ENCODE results near the gene HDGF.
A peak's percentile ranks its signal among the peaks of the same experiment; 100 is the strongest.

HDGF gene

GRCh38 chr1:156727926-156728598 lies 23.4 kb downstream of the HDGF start, which contains the start of gene METTL25B:
Gene METTL25B, plus strand, starts transcription at chr1:156728469. Its CDS starts 636 bp downstream, at chr1:156729105.
- TF ChIP-seq ZFX (IDR thresholded peaks at IDR 0.05) = no peak
- TF ChIP-seq, protein P1, sequence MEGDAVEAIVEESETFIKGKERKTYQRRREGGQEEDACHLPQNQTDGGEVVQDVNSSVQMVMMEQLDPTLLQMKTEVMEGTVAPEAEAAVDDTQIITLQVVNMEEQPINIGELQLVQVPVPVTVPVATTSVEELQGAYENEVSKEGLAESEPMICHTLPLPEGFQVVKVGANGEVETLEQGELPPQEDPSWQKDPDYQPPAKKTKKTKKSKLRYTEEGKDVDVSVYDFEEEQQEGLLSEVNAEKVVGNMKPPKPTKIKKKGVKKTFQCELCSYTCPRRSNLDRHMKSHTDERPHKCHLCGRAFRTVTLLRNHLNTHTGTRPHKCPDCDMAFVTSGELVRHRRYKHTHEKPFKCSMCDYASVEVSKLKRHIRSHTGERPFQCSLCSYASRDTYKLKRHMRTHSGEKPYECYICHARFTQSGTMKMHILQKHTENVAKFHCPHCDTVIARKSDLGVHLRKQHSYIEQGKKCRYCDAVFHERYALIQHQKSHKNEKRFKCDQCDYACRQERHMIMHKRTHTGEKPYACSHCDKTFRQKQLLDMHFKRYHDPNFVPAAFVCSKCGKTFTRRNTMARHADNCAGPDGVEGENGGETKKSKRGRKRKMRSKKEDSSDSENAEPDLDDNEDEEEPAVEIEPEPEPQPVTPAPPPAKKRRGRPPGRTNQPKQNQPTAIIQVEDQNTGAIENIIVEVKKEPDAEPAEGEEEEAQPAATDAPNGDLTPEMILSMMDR (conservative IDR thresholded peaks at IDR 0.05) = no peak
- peak within 1 kb of the TSS; percentile 97 for H3K27ac ChIP-seq

GRCh38 chr1:156727492-156727891 lies 24.0 kb downstream of the HDGF start:
- H3K27ac ChIP-seq = peak overlapping the region; percentile 97
- no peak for TF ChIP-seq ZFX (IDR thresholded peaks at IDR 0.05)
- TF ChIP-seq, protein P1 (conservative IDR thresholded peaks at IDR 0.05) = no peak

- TF ChIP-seq, protein P1 (conservative IDR thresholded peaks at IDR 0.05) = peak; percentile 31
- TF ChIP-seq ZFX (IDR thresholded peaks at IDR 0.05) = no peak
- peak overlapping the region; percentile 97 for H3K27ac ChIP-seq
Observed at GRCh38 chr1:156726549-156727226, 24.8 kb downstream of the HDGF start.

- TF ChIP-seq, protein P1 (conservative IDR thresholded peaks at IDR 0.05) = peak; percentile 94
- no peak for TF ChIP-seq ZFX (IDR thresholded peaks at IDR 0.05)
- H3K27ac ChIP-seq = peak overlapping the region; percentile 97
Observed at GRCh38 chr1:156725683-156726280, 25.7 kb downstream of the HDGF start.

GRCh38 chr1:156721535-156721934 lies 29.9 kb downstream of the HDGF start:
- H3K27ac ChIP-seq = no peak overlapping the region
- no peak for TF ChIP-seq ZFX (IDR thresholded peaks at IDR 0.05)
- TF ChIP-seq, protein P1 (conservative IDR thresholded peaks at IDR 0.05) = no peak

GRCh38 chr1:156721131-156721530 lies 30.3 kb downstream of the HDGF start:
- TF ChIP-seq ZFX (IDR thresholded peaks at IDR 0.05) = no peak
- TF ChIP-seq, protein P1 (conservative IDR thresholded peaks at IDR 0.05) = no peak
- H3K27ac ChIP-seq = no peak overlapping the region

DNA sequence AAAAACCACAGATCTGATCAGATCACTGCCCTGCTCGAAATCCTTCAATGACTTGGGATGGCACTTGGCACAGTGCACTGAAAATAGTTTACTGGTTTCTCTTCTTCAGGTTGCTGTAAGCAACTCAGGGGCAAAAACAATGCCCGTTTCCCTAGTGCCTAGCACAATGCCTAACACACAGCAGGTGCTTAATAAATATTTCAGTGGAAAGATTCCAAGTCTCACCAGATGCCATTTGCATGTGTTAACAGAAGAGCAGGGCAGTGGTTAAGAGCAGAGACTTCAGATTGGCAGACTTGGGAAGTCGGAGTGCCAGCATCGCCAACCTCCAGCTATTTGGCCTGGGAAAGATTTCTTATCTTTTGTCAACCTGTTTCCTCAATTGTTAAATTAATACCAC lies 34.1 kb downstream of the HDGF start:
- TF ChIP-seq, protein P1 (conservative IDR thresholded peaks at IDR 0.05) = no peak
- TF ChIP-seq ZFX (IDR thresholded peaks at IDR 0.05) = no peak
- H3K27ac ChIP-seq = no peak overlapping the region
